Caco-2 (cell line): ENCODE measurements around the gene RNU7-1. TPM values are rescaled to one million over a fixed set of nuclear protein-coding genes. Genes with fewer than 3 reads are reported as not detected.
A peak's percentile ranks its signal among the peaks of the same experiment; 100 is the strongest.

ENCODE experiments used
- Bru-seq: library from RNA; stranded (reverse); fragments of 400-500 nt; gene quantifications from one replicate; lab custom pipeline; 2021; lab: Mats Ljungman, UMichigan
- BruChase-seq, 2 experiments: library from RNA; stranded (reverse); fragments of 400-500 nt; gene quantifications; one replicate each; lab custom pipeline; 2021; lab: Mats Ljungman, UMichigan
- BruUV-seq: library from RNA; stranded (reverse); fragments of 400-500 nt; replicated peaks from 2 replicates; lab custom pipeline; 2021; lab: Mats Ljungman, UMichigan
- CTCF ChIA-PET: fragments of 300-600 bp; sonication (Branson Sonifier 250); formaldehyde crosslinking; loops from one replicate; lab custom pipeline; 2022; ENCODE audit warnings: antibody characterized with exemption; lab: Charles Lee
- POLR2A ChIA-PET: fragments of 300-600 bp; sonication (Branson Sonifier 250); formaldehyde crosslinking; loops from one replicate; lab custom pipeline; 2022; ENCODE audit warnings: antibody characterized with exemption; lab: Charles Lee
- DNase-seq, 2 experiments: peaks; one replicate each; pipeline versions ENCODE4 v3.0.0 to v3.0.0-alpha.2; 2020 to 2022
- H3K27me3 ChIP-seq: replicated peaks from 2 replicates; pipeline ENCODE4 v1.6.0; 2011; ENCODE audit warnings: low read length; ENCODE audit not compliant: control insufficient read depth, insufficient read depth
- H3K36me3 ChIP-seq: 2 replicates; pipeline ENCODE4 v1.5.1; 2011; ENCODE audit warnings: low read length; ENCODE audit not compliant: control insufficient read depth, insufficient read depth
- H3K4me1 ChIP-seq: fragments of 250-450 bp; sonication (Bioruptor Pico); 2 replicates; pipeline ENCODE4 v1.5.1; 2020; ENCODE audit warnings: mild to moderate bottlenecking
- H3K4me3 ChIP-seq: 2 replicates; pipeline ENCODE4 v1.5.1; 2011; ENCODE audit warnings: low read depth, mild to moderate bottlenecking, control low read depth, low read length
- H3K9me3 ChIP-seq: fragments of 250-450 bp; sonication (Bioruptor Pico); 2 replicates; pipeline ENCODE4 v1.5.1; 2020; ENCODE audit warnings: mild to moderate bottlenecking, moderate library complexity
- H3K27ac Mint-ChIP-seq: one replicate; pipeline ENCODE4 v1.8.0; 2022; ENCODE audit warnings: mixed read lengths; ENCODE audit not compliant: unreplicated experiment
- H3K27me3 Mint-ChIP-seq: one replicate; pipeline ENCODE4 v1.8.0; 2022; ENCODE audit warnings: mixed read lengths; ENCODE audit not compliant: insufficient read depth, unreplicated experiment
- H3K36me3 Mint-ChIP-seq: one replicate; pipeline ENCODE4 v1.8.0; 2022; ENCODE audit warnings: mild to moderate bottlenecking, mixed read lengths; ENCODE audit not compliant: insufficient read depth, unreplicated experiment
- H3K4me1 Mint-ChIP-seq: one replicate; pipeline ENCODE4 v1.8.0; 2022; ENCODE audit warnings: low read depth, mixed read lengths; ENCODE audit not compliant: unreplicated experiment
- H3K4me3 Mint-ChIP-seq: one replicate; pipeline ENCODE4 v1.8.0; 2022; ENCODE audit warnings: mild to moderate bottlenecking, moderate library complexity, mixed read lengths; ENCODE audit not compliant: unreplicated experiment
- H3K9me3 Mint-ChIP-seq: one replicate; pipeline ENCODE4 v1.8.0; 2022; ENCODE audit warnings: mixed read lengths; ENCODE audit not compliant: unreplicated experiment
- intact Hi-C: fragments of 100-400 bp; cut with micrococcal nuclease; formaldehyde crosslinking; loops from one replicate; pipeline ENCODE4 v1.10.0; 2022; ENCODE audit not compliant: unreplicated experiment
- long read RNA-seq: library from polyadenylated mRNA; stranded (forward); transcript quantifications from one replicate; pipeline ENCODE4 v2.0.0, GENCODE V29; 2022
- total RNA-seq: library from RNA; stranded (reverse); gene quantifications from 2 replicates; pipeline ENCODE4 v1.2.3, GENCODE V29; 2022
- TF ChIP-seq, protein P1 (sequence below), 2 experiments: fragments of 200-600 bp in 1 of 2; IDR thresholded peaks; 1 replicate in 1 of 2; 2 replicates in 1 of 2; pipeline versions ENCODE4 v1.5.1 to v1.8.0; 2011 to 2022; ENCODE audit warnings: antibody characterized with exemption in 1 of 2, control low read depth in 1 of 2, inconsistent platforms in 1 of 2, low read depth in 1 of 2, low read length in 1 of 2, mild to moderate bottlenecking in 1 of 2, moderate library complexity in 1 of 2; ENCODE audit not compliant: insufficient read depth in 1 of 2, severe bottlenecking in 1 of 2, unreplicated experiment in 1 of 2

Gene RNU7-1
- total RNA-seq (not detected in 2 replicates), Bru-seq, nascent RNA (percentile 79 among the genes with signal in this experiment), BruChase-seq, experiment 1, labeled RNA remaining after a 2-hour chase (percentile 73 among the genes with signal in this experiment), BruChase-seq, experiment 2, labeled RNA remaining after a 6-hour chase (percentile 88 among the genes with signal in this experiment)
- long read RNA-seq, result 0 reads

DNA sequence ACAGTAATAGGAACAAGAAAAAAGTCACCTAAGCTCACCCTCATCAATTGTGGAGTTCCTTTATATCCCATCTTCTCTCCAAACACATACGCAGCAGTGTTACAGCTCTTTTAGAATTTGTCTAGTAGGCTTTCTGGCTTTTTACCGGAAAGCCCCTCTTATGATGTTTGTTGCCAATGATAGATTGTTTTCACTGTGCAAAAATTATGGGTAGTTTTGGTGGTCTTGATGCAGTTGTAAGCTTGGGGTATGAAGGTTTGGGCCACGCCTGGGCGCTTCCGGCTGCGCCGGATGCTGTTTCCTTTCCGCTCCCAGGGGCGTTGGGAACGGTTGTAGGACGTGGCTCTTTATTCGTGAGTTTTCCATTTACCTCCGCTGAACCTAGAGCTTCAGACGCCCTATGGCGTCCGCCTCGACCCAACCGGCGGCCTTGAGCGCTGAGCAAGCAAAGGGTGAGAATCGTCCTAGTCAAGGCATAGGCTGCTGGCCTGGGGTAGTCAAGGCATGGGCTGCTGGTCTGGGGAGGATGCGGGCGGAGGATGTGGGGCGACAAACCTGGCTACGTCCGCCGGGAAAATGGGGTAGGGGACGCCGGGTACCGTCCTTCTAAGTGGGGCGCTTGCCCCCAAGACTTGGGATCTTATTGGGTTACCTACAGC, at the start of gene RNU7-1, which contains the start of gene C12orf57:
TSS of gene RNU7-1 (plus strand) at position 95 of the 659 bp plus-strand sequence.
TSS of gene C12orf57 (plus strand) at position 301 of the 659 bp plus-strand sequence. CDS start at position 401, 100 bp downstream.
- no peaks in the 10 kb centered on the region for H3K9me3 Mint-ChIP-seq
- H3K4me3 ChIP-seq, result peak within 1 kb of the TSS; percentile 59
- BruUV-seq, result TSS peak; percentile 75

DNA sequence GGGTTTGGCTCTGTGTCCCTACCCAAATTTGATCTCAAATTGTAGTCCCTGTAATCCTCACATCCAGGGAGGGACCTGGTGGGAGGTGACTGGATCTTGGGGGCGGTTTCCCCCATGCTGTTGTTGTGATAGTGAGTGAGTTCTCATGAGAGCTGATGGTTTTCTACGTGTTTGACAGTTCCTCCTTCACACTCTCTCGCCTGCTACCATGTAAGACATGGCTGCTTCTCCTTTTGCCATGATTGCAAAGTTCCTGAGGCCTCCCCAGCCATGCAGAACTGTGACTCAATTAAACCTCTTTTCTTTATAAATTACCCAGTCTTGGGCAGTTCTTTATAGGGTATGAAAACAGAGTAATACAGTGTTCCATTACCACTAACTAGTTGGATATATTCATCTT, 49.3 kb upstream of the RNU7-1 start:
- no peaks in the 10 kb centered on the region for H3K27me3 ChIP-seq
- H3K9me3 ChIP-seq, result no peaks in the 10 kb centered on the region
- no TSS peak for BruUV-seq
- no peak overlapping the region for H3K4me3 ChIP-seq
- DNase-seq, result no peak
- ChIA-PET POLR2A (no interaction called here), CTCF (interaction anchor here (0.6 to 1.7 kb wide), 2 partner anchors 25 to 52 kb away, joined by 3 to 5 read pairs; no protein-coding TSS in a partner anchor)
- peaks cover 25% of the 10 kb centered on the region for H3K36me3 Mint-ChIP-seq
- H3K27me3 Mint-ChIP-seq, result no peaks in the 10 kb centered on the region
- H3K36me3 ChIP-seq, result no peaks in the 10 kb centered on the region
- TF ChIP-seq, protein P1, sequence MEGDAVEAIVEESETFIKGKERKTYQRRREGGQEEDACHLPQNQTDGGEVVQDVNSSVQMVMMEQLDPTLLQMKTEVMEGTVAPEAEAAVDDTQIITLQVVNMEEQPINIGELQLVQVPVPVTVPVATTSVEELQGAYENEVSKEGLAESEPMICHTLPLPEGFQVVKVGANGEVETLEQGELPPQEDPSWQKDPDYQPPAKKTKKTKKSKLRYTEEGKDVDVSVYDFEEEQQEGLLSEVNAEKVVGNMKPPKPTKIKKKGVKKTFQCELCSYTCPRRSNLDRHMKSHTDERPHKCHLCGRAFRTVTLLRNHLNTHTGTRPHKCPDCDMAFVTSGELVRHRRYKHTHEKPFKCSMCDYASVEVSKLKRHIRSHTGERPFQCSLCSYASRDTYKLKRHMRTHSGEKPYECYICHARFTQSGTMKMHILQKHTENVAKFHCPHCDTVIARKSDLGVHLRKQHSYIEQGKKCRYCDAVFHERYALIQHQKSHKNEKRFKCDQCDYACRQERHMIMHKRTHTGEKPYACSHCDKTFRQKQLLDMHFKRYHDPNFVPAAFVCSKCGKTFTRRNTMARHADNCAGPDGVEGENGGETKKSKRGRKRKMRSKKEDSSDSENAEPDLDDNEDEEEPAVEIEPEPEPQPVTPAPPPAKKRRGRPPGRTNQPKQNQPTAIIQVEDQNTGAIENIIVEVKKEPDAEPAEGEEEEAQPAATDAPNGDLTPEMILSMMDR (IDR thresholded peaks at IDR 0.05; ENCODE audit: insufficient read depth in 1 of 2, low read depth in 1 of 2, low read length in 1 of 2, severe bottlenecking in 1 of 2, unreplicated experiment in 1 of 2), result no peak
- H3K27ac Mint-ChIP-seq, result no peak overlapping the region
- intact Hi-C loops, result no loop called here
- no peaks in the 10 kb centered on the region for H3K9me3 Mint-ChIP-seq
- peaks cover 15% of the 10 kb centered on the region for H3K4me1 ChIP-seq
- no peak overlapping the region for H3K4me3 Mint-ChIP-seq
- peaks cover 1% of the 10 kb centered on the region for H3K4me1 Mint-ChIP-seq

More for the DNA sequence above, at the start of gene RNU7-1, which contains the start of gene C12orf57:
- Histone ChIP-seq H3K4me1 (peaks cover 18% of the 10 kb centered on the region), H3K36me3 (peaks cover 4% of the 10 kb centered on the region; the same call in 1 of the 2 replicates), H3K27me3 (no peaks in the 10 kb centered on the region), H3K9me3 (no peaks in the 10 kb centered on the region)
- Mint-ChIP-seq H3K27me3 (peaks cover 4% of the 10 kb centered on the region), H3K4me1 (peaks cover 40% of the 10 kb centered on the region), H3K4me3 (peak within 1 kb of the TSS; percentile 88), H3K36me3 (peaks cover 79% of the 10 kb centered on the region), H3K27ac (peak within 1 kb of the TSS; percentile 99)
- CTCF ChIA-PET, result interaction anchor here (0.6 to 6.0 kb wide), 22 partner anchors 10 to 974 kb away, joined by 3 to 241 read pairs (median 7); partner anchors contain the start of genes C1R, C1RL, LPCAT3 and SPSB2
- TF ChIP-seq, protein P1 (IDR thresholded peaks at IDR 0.05; ENCODE audit: insufficient read depth in 1 of 2, low read depth in 1 of 2, low read length in 1 of 2, severe bottlenecking in 1 of 2, unreplicated experiment in 1 of 2), result no peak
- POLR2A ChIA-PET, result interaction anchor here (0.5 to 5.2 kb wide), 37 partner anchors 10 to 993 kb away, joined by 3 to 237 read pairs (median 8); partner anchors contain the start of genes ATN1, C1R, C1RL and CDCA3
- DNase-seq, result peak; percentile 92 to 96
- intact Hi-C loops, result loop anchor here (1.0 to 2.0 kb wide), 4 partner anchors 20 to 148 kb away; partner anchors contain the start of genes C1R, EMG1 and PHB2

DNA sequence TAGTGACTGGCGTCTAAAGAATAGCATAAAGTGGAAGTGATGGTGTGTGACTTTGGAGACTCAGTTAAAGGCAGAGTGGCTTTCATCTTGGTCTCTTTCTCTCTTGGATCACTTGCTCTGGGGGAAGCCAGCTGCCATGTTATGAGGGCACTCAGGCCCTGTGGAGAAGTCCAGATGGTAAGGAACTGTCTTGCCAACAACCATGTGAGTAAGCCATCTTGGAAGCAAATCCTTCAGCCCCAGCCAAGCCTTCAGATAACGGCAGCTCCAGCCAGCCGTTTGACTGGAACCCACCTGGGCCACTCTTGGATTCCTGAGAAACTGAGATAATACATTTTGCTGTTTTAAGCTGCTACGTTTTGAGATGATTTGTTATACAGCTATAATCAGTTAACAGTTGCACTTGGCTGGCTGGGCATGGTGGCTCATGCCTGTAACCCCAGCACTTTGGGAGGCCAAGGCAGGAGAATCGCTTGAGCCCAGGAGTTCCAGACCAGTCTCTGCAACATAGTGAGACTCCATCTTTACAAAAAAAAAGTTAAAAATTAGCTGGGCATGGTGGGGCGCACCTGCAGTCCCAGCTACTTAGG, 46.7 kb upstream of the RNU7-1 start:
- H3K36me3 ChIP-seq, result no peaks in the 10 kb centered on the region
- H3K4me1 Mint-ChIP-seq, result peaks cover 6% of the 10 kb centered on the region
- CTCF ChIA-PET, result interaction anchor here (0.8 kb wide), 1 partner anchor 28 kb away, joined by 4 read pairs; no protein-coding TSS in a partner anchor
- intact Hi-C loops, result no loop called here
- no peaks in the 10 kb centered on the region for H3K9me3 ChIP-seq
- no peaks in the 10 kb centered on the region for H3K9me3 Mint-ChIP-seq
- no peaks in the 10 kb centered on the region for H3K36me3 Mint-ChIP-seq
- no peak overlapping the region for H3K27ac Mint-ChIP-seq
- TF ChIP-seq, protein P1 (IDR thresholded peaks at IDR 0.05; ENCODE audit: insufficient read depth in 1 of 2, low read depth in 1 of 2, low read length in 1 of 2, severe bottlenecking in 1 of 2, unreplicated experiment in 1 of 2), result no peak
- DNase-seq, result no peak
- H3K4me3 ChIP-seq, result no peak overlapping the region
- BruUV-seq, result no TSS peak
- H3K4me3 Mint-ChIP-seq, result no peak overlapping the region
- POLR2A ChIA-PET, result no interaction called here
- H3K27me3 ChIP-seq, result no peaks in the 10 kb centered on the region
- H3K27me3 Mint-ChIP-seq, result no peaks in the 10 kb centered on the region
- no peaks in the 10 kb centered on the region for H3K4me1 ChIP-seq
